GM12872 (cell line): ENCODE measurements around the gene CCDC70.

Experiments used
- TF ChIP-seq, protein P1 (sequence below): IDR thresholded peaks from 3 replicates; pipeline ENCODE4 v1.5.1; 2011; ENCODE audit warnings: low read depth, mild to moderate bottlenecking, low read length, moderate library complexity; ENCODE audit not compliant: insufficient read depth

CCDC70 gene

GRCh38 chr13:51818781-51819511, 42.8 kb upstream of the CCDC70 start:
- TF ChIP-seq, protein P1, sequence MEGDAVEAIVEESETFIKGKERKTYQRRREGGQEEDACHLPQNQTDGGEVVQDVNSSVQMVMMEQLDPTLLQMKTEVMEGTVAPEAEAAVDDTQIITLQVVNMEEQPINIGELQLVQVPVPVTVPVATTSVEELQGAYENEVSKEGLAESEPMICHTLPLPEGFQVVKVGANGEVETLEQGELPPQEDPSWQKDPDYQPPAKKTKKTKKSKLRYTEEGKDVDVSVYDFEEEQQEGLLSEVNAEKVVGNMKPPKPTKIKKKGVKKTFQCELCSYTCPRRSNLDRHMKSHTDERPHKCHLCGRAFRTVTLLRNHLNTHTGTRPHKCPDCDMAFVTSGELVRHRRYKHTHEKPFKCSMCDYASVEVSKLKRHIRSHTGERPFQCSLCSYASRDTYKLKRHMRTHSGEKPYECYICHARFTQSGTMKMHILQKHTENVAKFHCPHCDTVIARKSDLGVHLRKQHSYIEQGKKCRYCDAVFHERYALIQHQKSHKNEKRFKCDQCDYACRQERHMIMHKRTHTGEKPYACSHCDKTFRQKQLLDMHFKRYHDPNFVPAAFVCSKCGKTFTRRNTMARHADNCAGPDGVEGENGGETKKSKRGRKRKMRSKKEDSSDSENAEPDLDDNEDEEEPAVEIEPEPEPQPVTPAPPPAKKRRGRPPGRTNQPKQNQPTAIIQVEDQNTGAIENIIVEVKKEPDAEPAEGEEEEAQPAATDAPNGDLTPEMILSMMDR: no peak

DNA sequence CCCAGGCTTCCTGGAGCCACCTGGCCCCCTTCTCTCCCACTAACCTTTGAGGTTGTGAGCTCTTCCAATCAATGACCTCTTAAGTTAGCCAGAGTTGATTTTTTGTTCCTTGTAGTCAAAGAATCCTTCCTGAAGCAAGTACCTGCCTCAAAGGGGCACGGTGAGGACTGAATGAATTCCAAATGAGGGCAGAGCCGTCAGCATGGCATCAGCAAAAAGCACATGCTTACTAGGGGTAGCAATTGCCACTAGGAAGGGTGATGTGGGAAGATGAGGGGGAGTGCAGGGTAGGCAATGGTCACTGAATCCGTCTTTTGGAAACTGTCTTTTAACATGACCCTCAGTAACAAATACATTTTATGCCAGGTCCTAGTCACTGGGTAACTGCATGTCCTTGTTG, 42.2 kb upstream of the CCDC70 start:
- TF ChIP-seq, protein P1: no peak

GRCh38 chr13:51820016-51820597, 41.7 kb upstream of the CCDC70 start:
- TF ChIP-seq, protein P1: no peak

DNA sequence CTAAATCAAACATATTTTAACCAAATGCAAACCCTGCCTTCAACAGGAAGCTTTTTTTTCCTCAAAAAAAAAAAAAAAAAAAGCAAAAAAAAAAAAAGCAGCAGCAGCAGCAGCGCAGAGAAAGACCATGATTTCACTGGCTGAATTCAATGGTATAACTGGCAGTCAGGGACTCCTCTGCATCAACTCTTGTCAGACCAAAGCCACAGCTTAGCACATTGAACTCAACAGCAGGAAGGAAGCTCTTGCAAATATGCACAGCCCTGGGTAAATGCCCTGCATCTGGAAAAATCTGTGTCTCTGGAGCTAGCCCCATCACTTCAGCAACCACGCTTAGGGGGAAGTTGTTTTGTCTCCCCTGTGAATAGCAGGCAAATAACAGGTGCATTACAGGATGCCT, 40.2 kb upstream of the CCDC70 start:
- TF ChIP-seq, protein P1: no peak

- TF ChIP-seq, protein P1: no peak
Observed at GRCh38 chr13:51822106-51822815, 39.5 kb upstream of the CCDC70 start.

DNA sequence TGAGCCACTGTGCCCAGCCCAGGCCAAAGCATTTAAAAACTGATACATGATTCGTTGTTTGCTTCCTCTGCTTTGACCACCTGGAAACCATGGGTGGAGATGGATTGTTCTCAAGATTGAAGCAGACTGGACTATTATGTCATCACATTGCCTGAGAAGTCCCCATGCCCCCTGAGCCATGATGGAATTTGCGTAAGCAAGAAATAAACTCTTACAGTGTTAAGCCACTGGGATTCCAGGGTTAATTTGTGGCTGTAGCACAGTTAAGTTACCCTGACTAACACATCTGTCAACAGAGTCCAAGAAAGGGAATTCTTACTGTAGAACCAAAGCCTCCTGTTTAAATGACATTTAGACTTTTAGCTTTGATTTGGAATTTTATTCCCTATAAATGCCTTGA, 38.4 kb upstream of the CCDC70 start:
- TF ChIP-seq, protein P1: no peak

DNA sequence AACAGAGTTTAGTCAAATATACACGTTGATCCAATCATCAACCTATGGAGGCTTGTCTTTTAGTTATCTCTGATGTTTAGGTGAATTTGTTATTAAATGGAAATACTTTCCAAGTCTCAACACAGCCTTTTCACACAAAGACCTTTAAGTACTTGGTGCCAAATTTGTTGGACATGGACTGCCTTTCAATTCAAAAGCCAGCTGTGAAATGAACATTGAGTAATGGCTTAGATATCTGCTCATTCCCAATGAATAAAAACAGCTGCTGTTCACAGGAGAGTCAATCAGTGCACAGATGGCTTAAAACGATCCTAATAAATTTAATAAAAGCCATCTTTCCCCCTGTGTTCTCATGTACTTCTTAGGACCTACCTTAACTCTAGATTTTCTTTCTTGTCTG, 37.9 kb upstream of the CCDC70 start:
- TF ChIP-seq, protein P1: no peak
